Measurements from ENCODE around the gene PXMP4.

PXMP4 gene

GRCh38 chr20:33674294-33675135 lies 45.6 kb downstream of the PXMP4 start, which contains the start of gene NECAB3:
TSS of gene NECAB3 (minus strand) at chr20:33674428. CDS start at chr20:33674352, 76 bp downstream.
- Mint-ChIP-seq H3K27me3 (ENCODE audit: low read depth, poor library complexity) (no peaks in the 10 kb centered on the region), H3K4me3 (peak within 1 kb of the TSS; percentile 93), H3K36me3 (ENCODE audit: low read depth) (peaks cover 30% of the 10 kb centered on the region), H3K27ac (peak within 1 kb of the TSS; percentile 68), H3K9me3 (no peaks in the 10 kb centered on the region), H3K4me1 (peaks cover 42% of the 10 kb centered on the region)
- TF ChIP-seq, protein P1, sequence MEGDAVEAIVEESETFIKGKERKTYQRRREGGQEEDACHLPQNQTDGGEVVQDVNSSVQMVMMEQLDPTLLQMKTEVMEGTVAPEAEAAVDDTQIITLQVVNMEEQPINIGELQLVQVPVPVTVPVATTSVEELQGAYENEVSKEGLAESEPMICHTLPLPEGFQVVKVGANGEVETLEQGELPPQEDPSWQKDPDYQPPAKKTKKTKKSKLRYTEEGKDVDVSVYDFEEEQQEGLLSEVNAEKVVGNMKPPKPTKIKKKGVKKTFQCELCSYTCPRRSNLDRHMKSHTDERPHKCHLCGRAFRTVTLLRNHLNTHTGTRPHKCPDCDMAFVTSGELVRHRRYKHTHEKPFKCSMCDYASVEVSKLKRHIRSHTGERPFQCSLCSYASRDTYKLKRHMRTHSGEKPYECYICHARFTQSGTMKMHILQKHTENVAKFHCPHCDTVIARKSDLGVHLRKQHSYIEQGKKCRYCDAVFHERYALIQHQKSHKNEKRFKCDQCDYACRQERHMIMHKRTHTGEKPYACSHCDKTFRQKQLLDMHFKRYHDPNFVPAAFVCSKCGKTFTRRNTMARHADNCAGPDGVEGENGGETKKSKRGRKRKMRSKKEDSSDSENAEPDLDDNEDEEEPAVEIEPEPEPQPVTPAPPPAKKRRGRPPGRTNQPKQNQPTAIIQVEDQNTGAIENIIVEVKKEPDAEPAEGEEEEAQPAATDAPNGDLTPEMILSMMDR (IDR thresholded peaks at IDR 0.05): no peak
- peak; percentile 88 for DNase-seq

- Mint-ChIP-seq H3K27ac (peak overlapping the region; percentile 68), H3K4me3 (peak overlapping the region; percentile 93), H3K36me3 (ENCODE audit: low read depth) (peaks cover 28% of the 10 kb centered on the region), H3K4me1 (peaks cover 42% of the 10 kb centered on the region), H3K9me3 (no peaks in the 10 kb centered on the region), H3K27me3 (ENCODE audit: low read depth, poor library complexity) (no peaks in the 10 kb centered on the region)
- TF ChIP-seq, protein P1 (IDR thresholded peaks at IDR 0.05): no peak
- DNase-seq: no peak
Measured at GRCh38 chr20:33673410-33674293, 46.5 kb downstream of the PXMP4 start.

DNA sequence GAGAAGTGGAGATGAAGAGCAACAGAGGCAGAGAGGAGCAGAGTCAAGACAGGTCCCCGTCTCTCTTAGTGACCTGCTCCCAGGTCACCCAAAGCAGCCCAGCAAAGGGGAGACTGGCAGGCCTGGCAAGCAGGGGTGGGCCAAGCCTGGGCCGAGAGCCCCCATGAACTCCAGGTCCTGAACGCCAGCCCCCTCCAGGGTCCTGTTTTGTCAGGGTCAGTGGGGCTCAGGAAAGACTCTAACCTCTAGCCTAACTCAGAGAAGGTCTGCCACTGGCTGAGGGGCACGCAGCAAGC lies 47.0 kb downstream of the PXMP4 start:
- TF ChIP-seq, protein P1 (IDR thresholded peaks at IDR 0.05): no peak
- Mint-ChIP-seq H3K27me3 (ENCODE audit: low read depth, poor library complexity) (no peaks in the 10 kb centered on the region), H3K4me3 (peak overlapping the region; percentile 93), H3K9me3 (no peaks in the 10 kb centered on the region), H3K27ac (peak overlapping the region; percentile 51), H3K36me3 (ENCODE audit: low read depth) (peaks cover 28% of the 10 kb centered on the region), H3K4me1 (peaks cover 42% of the 10 kb centered on the region)
- no peak for DNase-seq

- Mint-ChIP-seq H3K9me3 (no peaks in the 10 kb centered on the region), H3K36me3 (ENCODE audit: low read depth) (peaks cover 23% of the 10 kb centered on the region), H3K27me3 (ENCODE audit: low read depth, poor library complexity) (no peaks in the 10 kb centered on the region), H3K27ac (peak overlapping the region; percentile 51), H3K4me3 (peak overlapping the region; percentile 93), H3K4me1 (peaks cover 42% of the 10 kb centered on the region)
- TF ChIP-seq, protein P1 (IDR thresholded peaks at IDR 0.05): no peak
- DNase-seq: no peak
Measured at GRCh38 chr20:33672426-33673113, 47.5 kb downstream of the PXMP4 start.

- TF ChIP-seq, protein P1 (IDR thresholded peaks at IDR 0.05): no peak
- H3K4me1 Mint-ChIP-seq: peaks cover 44% of the 10 kb centered on the region
- peaks cover 19% of the 10 kb centered on the region for H3K36me3 Mint-ChIP-seq (ENCODE audit: low read depth)
- H3K27me3 Mint-ChIP-seq (ENCODE audit: low read depth, poor library complexity): no peaks in the 10 kb centered on the region
- DNase-seq: no peak
- peak overlapping the region; percentile 61 for H3K27ac Mint-ChIP-seq
- no peak overlapping the region for H3K4me3 Mint-ChIP-seq
- H3K9me3 Mint-ChIP-seq: no peaks in the 10 kb centered on the region
Measured at GRCh38 chr20:33671573-33672288, 48.4 kb downstream of the PXMP4 start.
